Ishikawa (cell line): ENCODE results near the gene PDCD1.

Experiments used
- CEBPB ChIP-seq: IDR thresholded peaks from 2 replicates; pipeline ENCODE4 v1.6.1; 2012
- CREB1 ChIP-seq: IDR thresholded peaks from 2 replicates; pipeline ENCODE4 v1.6.1; 2012; ENCODE audit warnings: low read depth
- EGR1 ChIP-seq: IDR thresholded peaks from 2 replicates; pipeline ENCODE4 v1.6.1; 2012
- EP300 ChIP-seq: IDR thresholded peaks from 2 replicates; pipeline ENCODE4 v1.6.1; 2012; ENCODE audit warnings: borderline replicate concordance
- FOXM1 ChIP-seq: IDR thresholded peaks from 2 replicates; pipeline ENCODE4 v1.6.1; 2012; ENCODE audit warnings: low read depth, borderline replicate concordance
- NFIC ChIP-seq: IDR thresholded peaks from 2 replicates; pipeline ENCODE4 v1.6.1; 2012
- RAD21 ChIP-seq: IDR thresholded peaks from 2 replicates; pipeline ENCODE4 v1.6.1; 2012; ENCODE audit warnings: low read depth
- TAF1 ChIP-seq: IDR thresholded peaks from 2 replicates; pipeline ENCODE4 v1.6.1; 2012; ENCODE audit warnings: low read depth, mild to moderate bottlenecking
- TCF12 ChIP-seq: IDR thresholded peaks from 2 replicates; pipeline ENCODE4 v1.6.1; 2012; ENCODE audit warnings: low read depth
- TEAD4 ChIP-seq: IDR thresholded peaks from 2 replicates; pipeline ENCODE4 v1.6.1; 2012
- YY1 ChIP-seq: IDR thresholded peaks from 2 replicates; pipeline ENCODE4 v1.6.1; 2012; ENCODE audit warnings: low read depth
- ZBTB7A ChIP-seq: IDR thresholded peaks from 2 replicates; pipeline ENCODE4 v1.6.1; 2012; ENCODE audit warnings: low read depth
- TF ChIP-seq, protein P1 (sequence below): IDR thresholded peaks from 2 replicates; pipeline ENCODE4 v1.6.1; 2012
- TF ChIP-seq, protein P2 (sequence below): IDR thresholded peaks from 2 replicates; pipeline ENCODE4 v1.6.1; 2012; ENCODE audit warnings: low read depth, mild to moderate bottlenecking
- TF ChIP-seq, protein P3 (sequence below): IDR thresholded peaks from 2 replicates; pipeline ENCODE4 v1.6.1; 2012

Gene PDCD1

DNA sequence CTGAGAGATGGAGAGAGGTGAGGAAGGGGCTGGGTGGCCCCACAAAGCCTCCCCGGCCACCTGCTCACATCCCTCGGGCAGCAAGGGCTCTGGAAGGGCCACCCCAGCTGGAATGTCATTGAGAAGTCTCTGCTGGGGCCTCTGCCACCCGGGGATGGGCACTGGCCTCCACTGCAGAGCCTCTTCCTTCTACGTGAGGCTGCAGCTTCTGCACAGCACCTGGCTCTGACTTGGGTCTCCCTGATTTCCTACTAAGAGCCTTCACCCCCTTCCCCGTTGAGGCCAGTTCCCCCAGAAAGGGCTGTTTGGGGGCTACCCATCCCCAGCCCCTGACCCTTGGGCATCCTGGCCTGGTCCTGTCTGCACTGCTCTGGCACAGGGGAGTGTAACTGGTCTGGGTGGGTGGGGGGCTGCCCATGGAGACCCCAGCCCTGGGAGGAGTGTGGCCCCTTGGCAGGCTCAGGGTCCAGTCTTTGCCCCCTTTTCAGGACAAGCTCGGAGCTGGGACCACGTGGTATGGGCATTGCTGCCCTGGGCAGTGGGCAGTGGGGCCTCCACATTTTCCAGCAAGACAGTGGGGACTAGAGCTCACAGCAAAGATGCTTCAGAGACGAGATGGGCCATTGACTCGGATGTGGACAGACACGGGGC lies 5.6 kb downstream of the PDCD1 start:
- TF ChIP-seq EGR1 (no peak), EP300 (no peak), FOXM1 (no peak), TAF1 (no peak), YY1 (no peak), CREB1 (no peak), CEBPB (no peak), RAD21 (no peak), NFIC (no peak), TCF12 (no peak), ZBTB7A (no peak), TEAD4 (no peak)
- TF ChIP-seq, protein P1, sequence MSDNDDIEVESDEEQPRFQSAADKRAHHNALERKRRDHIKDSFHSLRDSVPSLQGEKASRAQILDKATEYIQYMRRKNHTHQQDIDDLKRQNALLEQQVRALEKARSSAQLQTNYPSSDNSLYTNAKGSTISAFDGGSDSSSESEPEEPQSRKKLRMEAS: no peak
- TF ChIP-seq, protein P2, sequence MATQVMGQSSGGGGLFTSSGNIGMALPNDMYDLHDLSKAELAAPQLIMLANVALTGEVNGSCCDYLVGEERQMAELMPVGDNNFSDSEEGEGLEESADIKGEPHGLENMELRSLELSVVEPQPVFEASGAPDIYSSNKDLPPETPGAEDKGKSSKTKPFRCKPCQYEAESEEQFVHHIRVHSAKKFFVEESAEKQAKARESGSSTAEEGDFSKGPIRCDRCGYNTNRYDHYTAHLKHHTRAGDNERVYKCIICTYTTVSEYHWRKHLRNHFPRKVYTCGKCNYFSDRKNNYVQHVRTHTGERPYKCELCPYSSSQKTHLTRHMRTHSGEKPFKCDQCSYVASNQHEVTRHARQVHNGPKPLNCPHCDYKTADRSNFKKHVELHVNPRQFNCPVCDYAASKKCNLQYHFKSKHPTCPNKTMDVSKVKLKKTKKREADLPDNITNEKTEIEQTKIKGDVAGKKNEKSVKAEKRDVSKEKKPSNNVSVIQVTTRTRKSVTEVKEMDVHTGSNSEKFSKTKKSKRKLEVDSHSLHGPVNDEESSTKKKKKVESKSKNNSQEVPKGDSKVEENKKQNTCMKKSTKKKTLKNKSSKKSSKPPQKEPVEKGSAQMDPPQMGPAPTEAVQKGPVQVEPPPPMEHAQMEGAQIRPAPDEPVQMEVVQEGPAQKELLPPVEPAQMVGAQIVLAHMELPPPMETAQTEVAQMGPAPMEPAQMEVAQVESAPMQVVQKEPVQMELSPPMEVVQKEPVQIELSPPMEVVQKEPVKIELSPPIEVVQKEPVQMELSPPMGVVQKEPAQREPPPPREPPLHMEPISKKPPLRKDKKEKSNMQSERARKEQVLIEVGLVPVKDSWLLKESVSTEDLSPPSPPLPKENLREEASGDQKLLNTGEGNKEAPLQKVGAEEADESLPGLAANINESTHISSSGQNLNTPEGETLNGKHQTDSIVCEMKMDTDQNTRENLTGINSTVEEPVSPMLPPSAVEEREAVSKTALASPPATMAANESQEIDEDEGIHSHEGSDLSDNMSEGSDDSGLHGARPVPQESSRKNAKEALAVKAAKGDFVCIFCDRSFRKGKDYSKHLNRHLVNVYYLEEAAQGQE: no peak
- TF ChIP-seq, protein P3, sequence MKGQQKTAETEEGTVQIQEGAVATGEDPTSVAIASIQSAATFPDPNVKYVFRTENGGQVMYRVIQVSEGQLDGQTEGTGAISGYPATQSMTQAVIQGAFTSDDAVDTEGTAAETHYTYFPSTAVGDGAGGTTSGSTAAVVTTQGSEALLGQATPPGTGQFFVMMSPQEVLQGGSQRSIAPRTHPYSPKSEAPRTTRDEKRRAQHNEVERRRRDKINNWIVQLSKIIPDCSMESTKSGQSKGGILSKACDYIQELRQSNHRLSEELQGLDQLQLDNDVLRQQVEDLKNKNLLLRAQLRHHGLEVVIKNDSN: no peak

DNA sequence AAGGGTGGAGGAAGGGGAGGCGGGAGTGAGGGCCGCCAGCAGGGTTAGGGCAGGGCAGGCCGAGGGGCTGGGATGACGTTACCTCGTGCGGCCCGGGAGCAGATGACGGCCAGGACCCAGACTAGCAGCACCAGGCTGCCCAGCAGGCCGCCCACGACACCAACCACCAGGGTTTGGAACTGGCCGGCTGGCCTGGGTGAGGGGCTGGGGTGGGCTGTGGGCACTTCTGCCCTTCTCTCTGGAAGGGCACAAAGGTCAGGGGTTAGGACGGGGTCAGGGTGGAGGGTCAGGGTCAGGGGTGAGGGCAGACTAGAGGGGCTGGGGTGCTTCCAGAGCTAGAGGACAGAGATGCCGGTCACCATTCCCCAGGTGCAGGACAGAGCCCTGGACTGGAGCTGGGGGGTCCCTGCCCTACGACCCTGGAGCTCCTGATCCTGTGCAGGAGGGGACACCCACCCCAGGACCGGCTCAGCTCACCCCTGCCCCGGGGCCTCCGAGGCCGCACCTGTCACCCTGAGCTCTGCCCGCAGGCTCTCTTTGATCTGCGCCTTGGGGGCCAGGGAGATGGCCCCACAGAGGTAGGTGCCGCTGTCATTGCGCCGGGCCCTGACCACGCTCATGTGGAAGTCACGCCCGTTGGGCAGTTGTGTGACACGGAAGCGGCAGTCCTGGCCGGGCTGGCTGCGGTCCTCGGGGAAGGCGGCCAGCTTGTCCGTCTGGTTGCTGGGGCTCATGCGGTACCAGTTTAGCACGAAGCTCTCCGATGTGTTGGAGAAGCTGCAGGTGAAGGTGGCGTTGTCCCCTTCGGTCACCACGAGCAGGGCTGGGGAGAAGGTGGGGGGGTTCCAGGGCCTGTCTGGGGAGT lies 6.3 kb downstream of the PDCD1 start:
- TF ChIP-seq TAF1 (no peak), RAD21 (no peak), EGR1 (no peak), CEBPB (no peak), NFIC (no peak), TEAD4 (no peak), YY1 (no peak), CREB1 (no peak), TCF12 (no peak), EP300 (no peak), ZBTB7A (no peak), FOXM1 (no peak)
- TF ChIP-seq, protein P1: no peak
- TF ChIP-seq, protein P3: no peak
- TF ChIP-seq, protein P2: no peak

DNA sequence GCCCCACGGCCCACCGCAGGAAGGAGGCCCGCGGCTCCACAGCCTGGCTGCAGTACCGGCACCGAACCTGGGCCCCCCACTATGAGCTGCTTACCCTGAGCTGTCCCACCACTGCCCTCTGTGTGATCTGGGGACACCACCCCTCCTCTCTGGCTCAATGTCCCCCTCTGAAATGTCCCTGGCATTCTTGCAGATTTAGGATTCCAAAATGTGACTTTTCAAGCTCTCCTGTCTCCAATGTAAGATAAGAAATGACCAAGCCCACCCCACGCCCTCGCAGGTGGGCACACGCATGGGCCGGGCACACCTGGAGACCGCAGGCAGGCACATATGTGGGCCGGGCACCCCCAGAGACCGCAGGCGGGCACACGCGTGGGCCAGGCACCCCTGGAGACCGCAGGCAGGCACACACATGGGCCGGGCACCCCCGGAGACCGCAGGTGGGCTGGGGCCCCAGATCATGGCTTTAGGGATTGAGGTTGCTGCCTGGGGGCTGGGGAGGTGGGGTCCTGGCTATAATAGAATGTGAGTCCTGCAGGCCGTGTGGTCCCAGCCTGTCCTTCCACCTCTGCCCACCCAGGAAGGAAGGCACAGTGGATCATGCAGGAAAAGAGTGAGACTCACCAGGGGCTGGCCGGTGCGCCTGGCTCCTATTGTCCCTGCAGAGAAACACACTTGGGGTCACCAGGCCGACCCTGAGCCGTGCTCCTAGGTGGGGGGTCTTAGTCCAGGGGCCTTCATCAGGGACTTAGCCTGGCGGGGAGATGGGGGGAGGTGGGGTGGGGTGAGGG lies 7.2 kb downstream of the PDCD1 start:
- TF ChIP-seq TAF1 (no peak), YY1 (no peak), TCF12 (no peak), FOXM1 (no peak), EP300 (no peak), CEBPB (no peak), EGR1 (no peak), ZBTB7A (no peak), RAD21 (no peak), NFIC (no peak)
- TF ChIP-seq, protein P1: no peak
- TF ChIP-seq, protein P2: no peak
- TF ChIP-seq, protein P3: no peak
